Cardiac fibroblast (primary cell): ENCODE results near the gene DFFB.

Experiments
- DNase-seq, 2 donors: peaks; one replicate each; pipeline versions ENCODE4 v3.0.0 to v3.0.0-alpha.2; 2010; ENCODE audit warnings: low read depth in 2 of 2
- H3K4me3 ChIP-seq, 2 donors: replicated peaks in 1 of 2; 1 replicate in 1 of 2; 2 replicates in 1 of 2; pipeline ENCODE4 v1.5.1; 2011; ENCODE audit warnings: low read depth in 2 of 2, low read length in 2 of 2, mild to moderate bottlenecking in 2 of 2, moderate library complexity in 1 of 2
- TF ChIP-seq, protein P1 (sequence below): IDR thresholded peaks from one replicate; pipeline ENCODE4 v1.5.1; 2011; ENCODE audit warnings: low read depth, mild to moderate bottlenecking, low read length, inconsistent platforms

Gene DFFB

DNA sequence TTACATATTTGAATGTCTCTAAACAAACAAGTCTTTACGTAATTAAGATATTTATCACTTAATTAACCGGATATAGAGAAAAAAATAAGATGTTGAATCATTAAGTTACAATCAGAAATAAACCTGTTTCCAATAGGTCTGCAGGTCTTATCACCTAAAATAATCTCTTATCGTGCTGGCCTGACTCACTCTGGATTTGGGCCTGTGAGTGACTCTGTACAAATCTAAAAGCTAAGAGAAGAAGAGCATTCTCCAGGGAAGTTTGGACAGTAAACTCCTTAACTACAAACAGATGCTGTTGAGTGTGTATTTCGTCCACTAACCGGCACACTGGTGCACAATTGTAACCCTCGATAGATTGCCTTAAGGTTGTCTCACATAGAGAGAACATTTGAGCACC is 25.6 kb upstream of the DFFB start:
- H3K4me3 ChIP-seq: no peak overlapping the region
- TF ChIP-seq, protein P1, sequence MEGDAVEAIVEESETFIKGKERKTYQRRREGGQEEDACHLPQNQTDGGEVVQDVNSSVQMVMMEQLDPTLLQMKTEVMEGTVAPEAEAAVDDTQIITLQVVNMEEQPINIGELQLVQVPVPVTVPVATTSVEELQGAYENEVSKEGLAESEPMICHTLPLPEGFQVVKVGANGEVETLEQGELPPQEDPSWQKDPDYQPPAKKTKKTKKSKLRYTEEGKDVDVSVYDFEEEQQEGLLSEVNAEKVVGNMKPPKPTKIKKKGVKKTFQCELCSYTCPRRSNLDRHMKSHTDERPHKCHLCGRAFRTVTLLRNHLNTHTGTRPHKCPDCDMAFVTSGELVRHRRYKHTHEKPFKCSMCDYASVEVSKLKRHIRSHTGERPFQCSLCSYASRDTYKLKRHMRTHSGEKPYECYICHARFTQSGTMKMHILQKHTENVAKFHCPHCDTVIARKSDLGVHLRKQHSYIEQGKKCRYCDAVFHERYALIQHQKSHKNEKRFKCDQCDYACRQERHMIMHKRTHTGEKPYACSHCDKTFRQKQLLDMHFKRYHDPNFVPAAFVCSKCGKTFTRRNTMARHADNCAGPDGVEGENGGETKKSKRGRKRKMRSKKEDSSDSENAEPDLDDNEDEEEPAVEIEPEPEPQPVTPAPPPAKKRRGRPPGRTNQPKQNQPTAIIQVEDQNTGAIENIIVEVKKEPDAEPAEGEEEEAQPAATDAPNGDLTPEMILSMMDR: no peak
- DNase-seq: no peak

DNA sequence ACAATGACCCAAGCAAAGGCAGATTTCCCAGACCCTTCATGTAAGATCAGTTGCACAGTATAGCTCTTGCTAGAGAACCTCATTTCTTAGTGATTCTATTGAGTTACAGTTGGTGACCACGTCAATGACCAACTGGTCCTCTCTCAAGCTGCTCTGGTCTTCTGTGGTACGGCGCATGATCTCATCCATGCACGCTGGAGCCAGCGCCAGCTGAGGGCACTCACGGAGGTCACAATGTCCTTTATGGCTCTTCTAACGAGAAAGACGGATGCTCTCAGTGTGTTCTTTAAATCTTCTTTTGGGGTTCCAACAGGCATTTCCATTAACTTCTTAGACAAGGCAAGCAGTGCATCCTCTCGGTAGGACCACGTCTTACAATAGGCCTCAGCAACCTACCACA is 22.6 kb upstream of the DFFB start:
- TF ChIP-seq, protein P1: no peak
- no peak for DNase-seq

DNA sequence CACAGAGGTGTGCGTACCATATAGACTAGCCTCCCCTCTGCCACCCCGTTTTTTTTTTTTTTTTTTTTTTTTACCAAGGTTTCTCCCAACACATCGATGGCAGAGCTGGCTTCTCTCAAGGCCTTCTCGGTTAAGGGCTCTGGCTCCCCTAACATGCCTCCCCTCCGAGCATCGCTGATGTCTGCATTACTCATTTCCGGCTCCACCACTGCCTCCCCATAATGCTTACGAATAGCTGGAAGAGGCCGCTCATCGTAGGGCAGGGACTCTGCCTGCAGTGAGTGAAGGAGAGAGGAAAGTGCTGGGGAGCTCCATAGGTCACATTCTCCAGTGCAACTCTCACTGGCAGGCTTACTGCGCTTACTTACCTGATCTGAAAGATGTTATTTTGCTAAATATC is 20.9 kb upstream of the DFFB start:
- no peak for DNase-seq
- no peak overlapping the region for H3K4me3 ChIP-seq
- TF ChIP-seq, protein P1: no peak

More for the DNA sequence above, 22.6 kb upstream of the DFFB start:
- no peak overlapping the region for H3K4me3 ChIP-seq

DNA sequence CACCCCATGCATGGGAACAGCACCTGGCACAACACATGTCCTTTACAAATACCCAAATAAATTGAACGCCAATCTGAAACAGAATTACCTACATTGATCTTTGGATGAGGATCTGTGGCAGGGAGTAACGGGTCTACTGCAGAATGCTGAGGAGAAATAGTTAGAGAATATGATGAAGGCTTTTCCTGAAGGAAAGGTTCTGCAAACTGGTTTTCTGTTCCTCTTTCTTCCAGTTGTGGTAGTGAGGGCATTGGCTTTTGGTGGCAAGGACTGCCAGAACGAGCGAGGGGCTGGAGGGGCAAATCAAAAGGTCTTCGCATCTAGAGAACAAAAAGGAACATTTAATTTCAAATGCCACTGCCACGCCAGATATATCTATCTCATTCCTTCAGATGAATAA is 20.1 kb upstream of the DFFB start:
- TF ChIP-seq, protein P1: no peak
- no peak overlapping the region for H3K4me3 ChIP-seq
- DNase-seq: no peak

- TF ChIP-seq, protein P1: no peak
- no peak for DNase-seq
- H3K4me3 ChIP-seq: no peak overlapping the region
Observed at GRCh38 chr1:3837685-3838084, 19.6 kb upstream of the DFFB start.

DNA sequence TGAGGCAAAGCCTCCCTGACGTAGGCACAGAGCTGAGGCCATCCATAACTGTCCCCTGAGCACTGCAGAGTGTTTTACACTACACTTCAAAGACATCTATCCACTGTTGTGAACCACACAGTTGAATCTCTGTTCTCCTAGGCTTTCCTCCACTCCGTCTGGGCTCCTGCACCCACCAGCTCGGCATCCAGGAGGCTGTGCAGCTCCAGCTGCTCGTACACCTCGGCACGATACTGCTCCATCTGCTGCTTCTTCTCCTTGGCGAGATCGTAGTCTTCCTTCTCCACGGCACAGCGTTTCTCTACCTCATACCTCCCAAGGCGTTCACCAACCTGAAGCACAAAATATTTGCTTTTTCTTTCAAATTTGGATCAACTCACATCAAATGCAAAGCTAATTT is 18.5 kb upstream of the DFFB start:
- TF ChIP-seq, protein P1: no peak
- no peak overlapping the region for H3K4me3 ChIP-seq

GRCh38 chr1:3841491-3841890 is 15.8 kb upstream of the DFFB start:
- no peak for DNase-seq
- TF ChIP-seq, protein P1: no peak
- no peak overlapping the region for H3K4me3 ChIP-seq

More for the DNA sequence above, 18.5 kb upstream of the DFFB start:
- no peak for DNase-seq
